CD14-positive monocyte (primary cell): ENCODE measurements around the gene MCF2L. TPM values are rescaled to one million over a fixed set of nuclear protein-coding genes. Genes with fewer than 3 reads are reported as not detected.

Source experiments
- DNase-seq, 3 donors: peaks; one replicate each; pipeline ENCODE4 v3.0.0-alpha.2; 2011 to 2022
- H2AFZ ChIP-seq: 2 replicates; pipeline ENCODE4 v1.6.0; 2012; ENCODE audit warnings: mild to moderate bottlenecking, low read depth, low read length, inconsistent platforms; ENCODE audit not compliant: insufficient read depth, poor library complexity, severe bottlenecking
- H3K27ac ChIP-seq, 2 donors: 1 replicate in 1 of 2; 2 replicates in 1 of 2; pipeline ENCODE4 v1.5.1; 2012 to 2013; ENCODE audit warnings: low read length in 2 of 2, control low read depth in 1 of 2, inconsistent platforms in 1 of 2, low read depth in 1 of 2, mild to moderate bottlenecking in 1 of 2
- H3K27me3 ChIP-seq, 2 donors: one replicate each; pipeline versions ENCODE4 v1.6.0 to v1.6.1; 2011 to 2013; ENCODE audit warnings: low read length in 2 of 2; ENCODE audit not compliant: control insufficient read depth in 2 of 2, insufficient read depth in 2 of 2
- H3K36me3 ChIP-seq, 2 donors: replicated peaks in 1 of 2; 1 replicate in 1 of 2; 2 replicates in 1 of 2; pipeline versions ENCODE4 v1.5.1 to v1.6.1; 2012 to 2013; ENCODE audit warnings: low read length in 2 of 2, control low read depth in 1 of 2, inconsistent platforms in 1 of 2, mild to moderate bottlenecking in 1 of 2; ENCODE audit not compliant: insufficient read depth in 2 of 2, control insufficient read depth in 1 of 2
- H3K4me1 ChIP-seq, 2 donors: 1 replicate in 1 of 2; 2 replicates in 1 of 2; pipeline versions ENCODE4 v1.5.1 to v1.6.1; 2012 to 2013; ENCODE audit warnings: low read length in 2 of 2, control low read depth in 1 of 2, inconsistent platforms in 1 of 2, mild to moderate bottlenecking in 1 of 2, moderate library complexity in 1 of 2; ENCODE audit not compliant: insufficient read depth in 2 of 2, control insufficient read depth in 1 of 2
- H3K4me2 ChIP-seq: replicated peaks from 2 replicates; pipeline ENCODE3; 2012; ENCODE audit warnings: low read length, moderate library complexity, mild to moderate bottlenecking; ENCODE audit not compliant: poor library complexity, severe bottlenecking; ENCODE audit errors: extremely low read depth
- H3K4me3 ChIP-seq, 3 experiments: fragments of 200-600 bp in 1 of 3; sonication (generic) in 1 of 3; replicated peaks in 1 of 3; 1 replicate in 2 of 3; 2 replicates in 1 of 3; pipeline ENCODE4 v1.5.1; 2011 to 2013; ENCODE audit warnings: low read length in 3 of 3, mild to moderate bottlenecking in 3 of 3, control low read depth in 2 of 3, low read depth in 2 of 3, inconsistent platforms in 1 of 3, moderate library complexity in 1 of 3
- H3K79me2 ChIP-seq: 2 replicates; pipeline ENCODE4 v1.6.0; 2012; ENCODE audit warnings: mild to moderate bottlenecking, control low read depth, inconsistent platforms, low read length, moderate library complexity; ENCODE audit not compliant: insufficient read depth
- H3K9ac ChIP-seq: 2 replicates; pipeline ENCODE4 v1.6.0; 2017; ENCODE audit warnings: low read length, mild to moderate bottlenecking; ENCODE audit not compliant: insufficient read depth, poor library complexity, severe bottlenecking
- H3K9me3 ChIP-seq, 2 donors: replicated peaks in 1 of 2; 1 replicate in 1 of 2; 2 replicates in 1 of 2; pipeline versions ENCODE4 v1.5.1 to v1.6.1; 2012 to 2013; ENCODE audit warnings: low read length in 2 of 2, control low read depth in 1 of 2; ENCODE audit not compliant: control insufficient read depth in 1 of 2, insufficient read depth in 1 of 2
- H4K20me1 ChIP-seq: 2 replicates; pipeline ENCODE4 v1.6.0; 2012; ENCODE audit warnings: mild to moderate bottlenecking, low read length, control low read depth, moderate library complexity; ENCODE audit not compliant: insufficient read depth
- H3K27ac Mint-ChIP-seq, 7 donors: one replicate each; pipeline ENCODE4 v1.8.0; 2020; ENCODE audit warnings: mild to moderate bottlenecking in 7 of 7, mixed read lengths in 7 of 7, moderate library complexity in 6 of 7, inconsistent platforms in 2 of 7
- H3K27me3 Mint-ChIP-seq, 3 donors: one replicate each; pipeline ENCODE4 v1.8.0; 2021 to 2022; ENCODE audit warnings: low read depth in 3 of 3, mild to moderate bottlenecking in 3 of 3, mixed read lengths in 3 of 3, moderate library complexity in 3 of 3, inconsistent platforms in 1 of 3
- H3K36me3 Mint-ChIP-seq, 2 donors: one replicate each; pipeline ENCODE4 v1.8.0; 2020; ENCODE audit warnings: mixed read lengths in 2 of 2, inconsistent platforms in 1 of 2, mild to moderate bottlenecking in 1 of 2
- H3K4me1 Mint-ChIP-seq: one replicate; pipeline ENCODE4 v1.8.0; 2020; ENCODE audit warnings: mild to moderate bottlenecking, mixed read lengths
- H3K4me3 Mint-ChIP-seq, 2 donors: one replicate each; pipeline ENCODE4 v1.8.0; 2020; ENCODE audit warnings: mild to moderate bottlenecking in 2 of 2, mixed read lengths in 2 of 2, moderate library complexity in 1 of 2
- H3K9me3 Mint-ChIP-seq, 7 donors: one replicate each; pipeline ENCODE4 v1.8.0; 2020 to 2022; ENCODE audit warnings: mixed read lengths in 7 of 7, mild to moderate bottlenecking in 6 of 7, moderate library complexity in 6 of 7, inconsistent platforms in 2 of 7
- CTCF ChIP-seq: fragments of 200-600 bp; IDR thresholded peaks from one replicate; pipeline ENCODE4 v1.8.0; 2022; ENCODE audit warnings: antibody characterized with exemption, mild to moderate bottlenecking
- WGBS: methylation state at CpG from one replicate; pipeline ENCODE4 v1.1.5; 2013; ENCODE audit warnings: missing lambda C conversion rate; ENCODE audit not compliant: insufficient coverage; 5-methylcytosine and 5-hydroxymethylcytosine counted together
- intact Hi-C, 2 donors: fragments of 100-400 bp; cut with micrococcal nuclease; formaldehyde crosslinking; loops; one replicate each; pipeline versions ENCODE4 v1.15.0 to v1.15.1; 2023
- polyA plus RNA-seq, 3 donors: library from polyadenylated mRNA; depleted of rRNA in 1 of 3; unstranded in 2 of 3; stranded (reverse) in 1 of 3; fragments of 300-500 nt in 2 of 3; fragments of >200 nt in 1 of 3; fragmentation: Illumina TruSeq in 2 of 3; gene quantifications; 1 replicate in 2 of 3; 2 replicates in 1 of 3; pipeline ENCODE4 v1.2.3, GENCODE V29; 2012 to 2021

The MCF2L gene
- polyA plus RNA-seq, 3 donors = not detected

- peaks cover 12 to 13% of the 10 kb centered on the region in 2 donors for H3K9me3 ChIP-seq
- no peaks in the 10 kb centered on the region for H3K4me1 ChIP-seq
- no peak overlapping the region for H3K27ac ChIP-seq
- H4K20me1 ChIP-seq = no peaks in the 10 kb centered on the region
- no peaks in the 10 kb centered on the region for H3K4me1 Mint-ChIP-seq
- peaks cover 10 to 28% of the 10 kb centered on the region in 2 donors for H3K27me3 ChIP-seq
- H3K4me2 ChIP-seq = no peak overlapping the region
- 29% methylated on average over 4 of the region's 9 CpGs for WGBS
- DNase-seq = no peak
- H3K36me3 ChIP-seq = no peaks in the 10 kb centered on the region
- no peak for TF ChIP-seq CTCF
- no peak overlapping the region for H3K9ac ChIP-seq
- intact Hi-C loops = no loop called here
- H3K36me3 Mint-ChIP-seq = no peaks in the 10 kb centered on the region
- H3K27me3 Mint-ChIP-seq = peaks cover 7 to 26% (median 20%) of the 10 kb centered on the region in 3 donors
- H3K79me2 ChIP-seq = no peaks in the 10 kb centered on the region
- no peak overlapping the region for H3K4me3 ChIP-seq
- H3K9me3 Mint-ChIP-seq = peaks cover 0 to 12% (median 11%) of the 10 kb centered on the region in 7 donors
- H2AFZ ChIP-seq = no peak overlapping the region
- no peak overlapping the region for H3K4me3 Mint-ChIP-seq
- no peak overlapping the region for H3K27ac Mint-ChIP-seq
Observed at GRCh38 chr13:113112893-113113845, 144.2 kb downstream of the MCF2L start.

- Histone ChIP-seq H3K4me2 (no peak overlapping the region), H3K9me3 (peaks cover 7 to 10% of the 10 kb centered on the region in 2 donors), H3K36me3 (no peaks in the 10 kb centered on the region), H3K4me3 (no peak overlapping the region), H3K4me1 (no peaks in the 10 kb centered on the region), H3K79me2 (no peaks in the 10 kb centered on the region), H3K27me3 (peaks cover 10 to 28% of the 10 kb centered on the region in 2 donors), H3K9ac (no peak overlapping the region), H2AFZ (no peak overlapping the region), H4K20me1 (no peaks in the 10 kb centered on the region), H3K27ac (no peak overlapping the region)
- TF ChIP-seq CTCF = no peak
- intact Hi-C loops = no loop called here
- Mint-ChIP-seq H3K36me3 (no peaks in the 10 kb centered on the region), H3K27ac (no peak overlapping the region), H3K27me3 (peaks cover 7 to 24% (median 20%) of the 10 kb centered on the region in 3 donors), H3K4me3 (no peak overlapping the region), H3K4me1 (no peaks in the 10 kb centered on the region), H3K9me3 (peaks cover 0 to 12% (median 8%) of the 10 kb centered on the region in 7 donors)
- 95% methylated on average over 6 of the region's 8 CpGs for WGBS
- DNase-seq = no peak
Observed at GRCh38 chr13:113113846-113114271, 144.8 kb downstream of the MCF2L start.
